ENCODE measurements around the gene NLRP1.

- TF ChIP-seq REST (IDR thresholded peaks at IDR 0.05; ENCODE audit: borderline replicate concordance) (no peak), REST (CRISPR knock-in tag; IDR thresholded peaks at IDR 0.05; ENCODE audit: low read depth) (no peak), POLR2A (conservative IDR thresholded peaks at IDR 0.05) (no peak)
Observed at GRCh38 chr17:5516060-5516792, 68.1 kb downstream of the NLRP1 start.

Data from K562 (cell line).